ENCODE measurements around the gene RAB12. TPM values are rescaled to one million over a fixed set of nuclear protein-coding genes. Genes with fewer than 3 reads are reported as not detected.

Gene RAB12
- total RNA-seq, 1 experiment from 2014 or later: 51.3 TPM

DNA sequence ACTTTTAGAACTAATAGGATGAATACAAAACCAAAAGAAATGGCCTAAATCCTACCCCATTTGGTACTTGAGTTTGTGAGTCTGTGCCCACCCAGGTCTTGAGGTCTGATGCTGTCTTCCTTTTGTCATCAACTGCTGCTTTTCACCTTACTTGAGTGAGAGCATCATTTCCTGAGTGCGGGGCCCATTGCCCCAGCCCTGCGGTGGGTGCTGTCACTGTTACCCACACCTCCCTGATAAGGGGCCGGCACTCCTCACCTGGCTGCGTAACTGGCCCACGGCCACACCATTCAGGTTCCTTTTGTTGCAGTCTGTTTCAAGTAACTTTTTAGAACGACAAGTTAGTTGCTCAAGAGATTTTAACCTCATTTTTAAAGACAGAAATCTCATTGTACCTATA, 25.3 kb downstream of the RAB12 start:
- Histone ChIP-seq H3K27ac (ENCODE audit: insufficient read length, low read depth, low read length) (no peak overlapping the region), H3K79me2 (ENCODE audit: insufficient read depth, low read length) (peaks cover 10% of the 10 kb centered on the region; the same call in 1 of the 2 replicates), H3K56ac (ENCODE audit: insufficient read length, low read depth, low read length) (no peak overlapping the region), H2AFZ (ENCODE audit: low read length) (no peak overlapping the region), H3K18ac (ENCODE audit: insufficient read length, low read depth, low read length) (no peak overlapping the region), H2BK120ac (ENCODE audit: low read depth, low read length, poor library complexity, severe bottlenecking) (no peak overlapping the region), H3K4me2 (ENCODE audit: insufficient read depth, insufficient read length, low read length) (no peak overlapping the region), H4K8ac (replicated peaks; ENCODE audit: insufficient read length, low read depth, low read length) (no peak overlapping the region), H3K4ac (ENCODE audit: low read depth, low read length) (no peak overlapping the region), H3K9me3 (ENCODE audit: control insufficient read depth, low read depth, low read length) (no peaks in the 10 kb centered on the region), H3K79me1 (ENCODE audit: insufficient read depth, low read depth, low read length, poor library complexity, severe bottlenecking) (no peaks in the 10 kb centered on the region), H4K20me1 (ENCODE audit: control insufficient read depth, insufficient read depth, insufficient read length) (no peaks in the 10 kb centered on the region), H3K23ac (ENCODE audit: insufficient read length, low read depth, low read length) (no peak overlapping the region), H3K9ac (ENCODE audit: extremely low read depth, insufficient read length, low read length) (no peak overlapping the region), H2BK20ac (ENCODE audit: low read depth, low read length, poor library complexity, severe bottlenecking) (no peak overlapping the region), H3K27me3 (ENCODE audit: insufficient read depth, low read length) (no peaks in the 10 kb centered on the region), H3T11ph (ENCODE audit: low read length) (no peak overlapping the region), H3K14ac (ENCODE audit: insufficient read depth, low read length) (no peak overlapping the region), H2BK12ac (ENCODE audit: insufficient read length, low read depth, low read length) (no peak overlapping the region), H2BK15ac (ENCODE audit: low read depth, low read length) (no peak overlapping the region), H3K4me1 (ENCODE audit: insufficient read depth, low read length) (peaks cover 9% of the 10 kb centered on the region), H2BK5ac (ENCODE audit: insufficient read length, low read length) (no peak overlapping the region), H2AK5ac (ENCODE audit: insufficient read length, low read length) (no peak overlapping the region), H3K23me2 (ENCODE audit: insufficient read length, low read depth, low read length, poor library complexity, severe bottlenecking) (no peaks in the 10 kb centered on the region), H4K5ac (ENCODE audit: insufficient read length, low read depth, low read length) (no peak overlapping the region), H4K91ac (ENCODE audit: insufficient read length, low read depth, low read length) (no peak overlapping the region)
- no CpG with 5 or more reads among the region's 6 CpGs for WGBS (ENCODE audit: extremely low coverage, insufficient read length, low lambda C conversion rate)
- no peaks in the 10 kb centered on the region for H3K27me3 Mint-ChIP-seq (ENCODE audit: low read depth)
- TF ChIP-seq, protein P1, sequence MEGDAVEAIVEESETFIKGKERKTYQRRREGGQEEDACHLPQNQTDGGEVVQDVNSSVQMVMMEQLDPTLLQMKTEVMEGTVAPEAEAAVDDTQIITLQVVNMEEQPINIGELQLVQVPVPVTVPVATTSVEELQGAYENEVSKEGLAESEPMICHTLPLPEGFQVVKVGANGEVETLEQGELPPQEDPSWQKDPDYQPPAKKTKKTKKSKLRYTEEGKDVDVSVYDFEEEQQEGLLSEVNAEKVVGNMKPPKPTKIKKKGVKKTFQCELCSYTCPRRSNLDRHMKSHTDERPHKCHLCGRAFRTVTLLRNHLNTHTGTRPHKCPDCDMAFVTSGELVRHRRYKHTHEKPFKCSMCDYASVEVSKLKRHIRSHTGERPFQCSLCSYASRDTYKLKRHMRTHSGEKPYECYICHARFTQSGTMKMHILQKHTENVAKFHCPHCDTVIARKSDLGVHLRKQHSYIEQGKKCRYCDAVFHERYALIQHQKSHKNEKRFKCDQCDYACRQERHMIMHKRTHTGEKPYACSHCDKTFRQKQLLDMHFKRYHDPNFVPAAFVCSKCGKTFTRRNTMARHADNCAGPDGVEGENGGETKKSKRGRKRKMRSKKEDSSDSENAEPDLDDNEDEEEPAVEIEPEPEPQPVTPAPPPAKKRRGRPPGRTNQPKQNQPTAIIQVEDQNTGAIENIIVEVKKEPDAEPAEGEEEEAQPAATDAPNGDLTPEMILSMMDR (conservative IDR thresholded peaks at IDR 0.05): no peak
- DNase-seq: no peak
- H3K9me3 Mint-ChIP-seq: no peaks in the 10 kb centered on the region
- peaks cover 17 to 22% of the 10 kb centered on the region in 2 experiments for H3K4me1 Mint-ChIP-seq
- H3K4me3 Mint-ChIP-seq: no peak overlapping the region
- H3K36me3 Mint-ChIP-seq (ENCODE audit: insufficient read depth in 1 of 3, low read depth in 3 of 3): peaks cover 59 to 89% (median 66%) of the 10 kb centered on the region in 3 experiments
- peak overlapping the region in 1 of 3 experiments; percentile 44; a peak in 1 of 7 replicates for H3K27ac Mint-ChIP-seq
